ENCODE results near the gene SMPD3.

Gene SMPD3

DNA sequence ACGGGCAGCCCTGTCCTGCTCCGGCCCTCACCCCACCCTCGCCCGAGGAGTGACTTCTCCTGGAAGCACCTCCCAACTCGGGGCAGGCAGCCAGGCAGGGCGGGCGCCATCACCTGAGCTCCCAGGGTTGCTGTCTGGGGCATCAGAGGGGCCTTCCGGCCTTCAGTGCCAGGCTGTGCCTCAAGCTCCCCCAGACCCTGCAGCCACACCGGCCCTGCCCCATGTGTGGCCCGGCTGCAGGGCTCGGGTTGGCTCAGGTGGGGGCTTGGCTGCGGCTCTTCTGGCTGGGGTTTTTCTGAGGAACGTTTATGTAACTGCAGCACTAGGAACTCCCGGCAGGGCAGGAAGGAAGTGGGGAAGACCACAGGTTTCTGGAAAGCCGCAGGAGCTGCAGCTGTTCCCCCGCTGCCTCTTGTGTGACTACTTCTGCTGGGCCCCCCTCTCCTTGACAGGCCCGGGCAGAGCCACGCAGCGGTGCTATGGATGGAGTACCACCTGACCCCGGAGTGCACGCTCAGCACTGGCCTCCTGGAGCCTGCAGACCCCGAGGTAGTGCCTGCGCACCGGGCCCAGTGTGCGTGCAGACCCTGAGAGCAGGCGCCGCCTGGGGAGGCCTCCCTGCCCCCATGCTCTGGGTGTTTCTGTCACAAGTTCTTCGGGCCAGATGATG, 91.9 kb downstream of the SMPD3 start:
- no peak overlapping the region for H3K4me3 ChIP-seq (replicated peaks in 1 of 2; ENCODE audit: low read depth in 2 of 2, low read length in 2 of 2)
- TF ChIP-seq, protein P1, sequence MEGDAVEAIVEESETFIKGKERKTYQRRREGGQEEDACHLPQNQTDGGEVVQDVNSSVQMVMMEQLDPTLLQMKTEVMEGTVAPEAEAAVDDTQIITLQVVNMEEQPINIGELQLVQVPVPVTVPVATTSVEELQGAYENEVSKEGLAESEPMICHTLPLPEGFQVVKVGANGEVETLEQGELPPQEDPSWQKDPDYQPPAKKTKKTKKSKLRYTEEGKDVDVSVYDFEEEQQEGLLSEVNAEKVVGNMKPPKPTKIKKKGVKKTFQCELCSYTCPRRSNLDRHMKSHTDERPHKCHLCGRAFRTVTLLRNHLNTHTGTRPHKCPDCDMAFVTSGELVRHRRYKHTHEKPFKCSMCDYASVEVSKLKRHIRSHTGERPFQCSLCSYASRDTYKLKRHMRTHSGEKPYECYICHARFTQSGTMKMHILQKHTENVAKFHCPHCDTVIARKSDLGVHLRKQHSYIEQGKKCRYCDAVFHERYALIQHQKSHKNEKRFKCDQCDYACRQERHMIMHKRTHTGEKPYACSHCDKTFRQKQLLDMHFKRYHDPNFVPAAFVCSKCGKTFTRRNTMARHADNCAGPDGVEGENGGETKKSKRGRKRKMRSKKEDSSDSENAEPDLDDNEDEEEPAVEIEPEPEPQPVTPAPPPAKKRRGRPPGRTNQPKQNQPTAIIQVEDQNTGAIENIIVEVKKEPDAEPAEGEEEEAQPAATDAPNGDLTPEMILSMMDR (IDR thresholded peaks at IDR 0.05; ENCODE audit: low read depth, low read length), result no peak
- DNase-seq (ENCODE audit: low read depth in 2 of 2), result no peak

DNA sequence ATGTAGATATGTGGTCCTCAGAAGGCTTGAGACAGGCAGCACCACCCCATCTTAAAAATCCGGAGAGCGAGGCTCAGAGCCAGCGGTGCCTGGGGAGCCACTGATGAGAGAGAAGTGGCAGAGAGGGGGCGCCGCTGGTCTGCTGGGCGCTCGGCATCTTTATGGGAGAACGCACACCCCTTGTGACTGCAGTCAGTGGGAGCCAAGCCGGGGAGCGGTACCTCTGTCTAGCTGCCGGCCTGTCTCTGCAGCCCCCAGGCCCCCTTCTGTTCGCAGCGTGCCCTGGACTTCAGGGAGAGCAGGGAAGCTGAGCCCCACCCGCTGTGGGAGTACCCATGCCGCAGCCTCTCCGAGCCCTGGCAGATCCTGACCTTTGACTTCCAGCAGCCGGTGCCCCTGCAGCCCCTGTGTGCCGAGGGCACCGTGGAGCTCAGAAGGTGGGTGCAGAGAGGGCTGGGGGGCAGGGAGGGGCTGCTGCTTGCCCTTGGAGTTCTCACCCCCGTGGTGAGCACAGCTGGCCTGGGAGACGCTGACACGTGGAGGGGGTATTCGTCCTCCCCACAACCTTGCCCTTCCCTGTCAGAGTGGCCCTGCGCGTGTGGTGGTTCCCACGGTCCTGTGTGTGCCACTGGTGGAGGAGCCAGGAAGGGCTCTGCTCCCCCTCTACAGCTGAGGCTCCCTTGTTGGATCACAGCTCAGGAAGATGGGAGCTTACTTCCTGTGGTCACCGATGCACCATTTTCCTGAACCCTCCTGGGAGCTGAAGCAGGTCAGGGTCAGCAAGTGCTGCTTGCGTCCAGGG, 92.7 kb downstream of the SMPD3 start:
- H3K4me3 ChIP-seq (replicated peaks in 1 of 2; ENCODE audit: low read depth in 2 of 2, low read length in 2 of 2), result no peak overlapping the region
- TF ChIP-seq, protein P1 (IDR thresholded peaks at IDR 0.05; ENCODE audit: low read depth, low read length), result no peak
- DNase-seq (ENCODE audit: low read depth in 2 of 2), result no peak

GRCh38 chr16:68354816-68355215, 93.5 kb downstream of the SMPD3 start:
- no peak for DNase-seq (ENCODE audit: low read depth in 2 of 2)
- no peak overlapping the region for H3K4me3 ChIP-seq (replicated peaks in 1 of 2; ENCODE audit: low read depth in 2 of 2, low read length in 2 of 2)
- TF ChIP-seq, protein P1 (IDR thresholded peaks at IDR 0.05; ENCODE audit: low read depth, low read length), result no peak

DNA sequence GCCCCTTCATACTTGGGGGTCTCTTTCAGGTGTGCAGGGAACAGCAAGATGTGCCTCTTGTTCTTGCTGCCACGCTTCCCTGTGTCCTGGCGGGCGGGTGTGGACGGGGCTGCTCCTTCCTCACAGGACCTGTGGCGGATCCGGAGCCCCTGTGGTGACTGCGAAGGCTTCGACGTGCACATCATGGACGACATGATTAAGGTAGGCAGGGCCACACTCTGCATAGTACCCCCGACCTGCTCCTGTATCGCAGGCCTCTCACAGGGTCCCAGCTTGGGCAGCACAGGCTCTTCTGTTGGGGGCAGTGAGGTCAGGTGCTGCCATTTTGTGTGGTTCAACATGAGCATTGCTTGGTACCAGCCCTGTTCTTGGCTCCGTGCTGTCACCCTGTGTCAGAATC, 94.9 kb downstream of the SMPD3 start:
- TF ChIP-seq, protein P1 (IDR thresholded peaks at IDR 0.05; ENCODE audit: low read depth, low read length), result no peak
- no peak overlapping the region for H3K4me3 ChIP-seq (replicated peaks in 1 of 2; ENCODE audit: low read depth in 2 of 2, low read length in 2 of 2)
- no peak for DNase-seq (ENCODE audit: low read depth in 2 of 2)

DNA sequence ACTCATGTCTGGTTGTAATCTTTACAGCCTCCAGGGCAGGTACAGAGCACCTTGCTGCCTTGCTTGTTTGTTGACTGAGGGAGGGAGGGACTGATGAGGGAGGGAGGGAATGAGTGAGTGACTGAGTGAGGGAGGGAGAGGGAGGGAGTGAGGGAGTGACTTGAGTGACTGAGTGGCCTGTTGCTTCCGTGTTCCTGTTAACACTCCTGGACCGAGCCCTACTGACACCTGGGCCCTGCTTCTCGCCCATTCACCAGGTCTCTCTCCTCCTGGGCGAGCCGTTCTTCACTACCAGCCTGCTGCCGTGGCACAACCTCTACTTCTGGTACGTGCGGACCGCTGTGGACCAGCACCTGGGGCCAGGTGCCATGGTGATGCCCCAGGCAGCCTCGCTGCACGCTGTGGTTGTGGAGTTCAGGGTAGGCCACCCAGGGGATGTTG, 96.3 kb downstream of the SMPD3 start:
- no peak overlapping the region for H3K4me3 ChIP-seq (replicated peaks in 1 of 2; ENCODE audit: low read depth in 2 of 2, low read length in 2 of 2)
- TF ChIP-seq, protein P1 (IDR thresholded peaks at IDR 0.05; ENCODE audit: low read depth, low read length), result no peak
- no peak for DNase-seq (ENCODE audit: low read depth in 2 of 2)

- TF ChIP-seq, protein P1 (IDR thresholded peaks at IDR 0.05; ENCODE audit: low read depth, low read length), result no peak
- no peak for DNase-seq (ENCODE audit: low read depth in 2 of 2)
- no peak overlapping the region for H3K4me3 ChIP-seq (replicated peaks in 1 of 2; ENCODE audit: low read depth in 2 of 2, low read length in 2 of 2)
These were observed 96.8 kb downstream of the SMPD3 start for GRCh38 chr16:68351463-68351862.
